Activated CD8-positive, alpha-beta T cell treated with anti-CD3 and anti-CD28 coated beads for 36 hours (primary cell): Measurements from ENCODE around the gene NSUN7. TPM values are rescaled to one million over a fixed set of nuclear protein-coding genes. Genes with fewer than 3 reads are reported as not detected.

ENCODE experiments used
- ATAC-seq: fragments of 200-7000 bp; cut with Tn5 transposase; one replicate; pipeline ENCODE4 v1.10.0; 2021; ENCODE audit warnings: mild to moderate bottlenecking, moderate library complexity
- CTCF ChIA-PET: fragments of 350-600 bp; sonication (Branson Sonifier 250); formaldehyde crosslinking; loops from one replicate; lab custom pipeline; 2021; ENCODE audit warnings: antibody characterized with exemption; lab: Charles Lee
- POLR2A ChIA-PET: fragments of 350-600 bp; sonication (Branson Sonifier 250); formaldehyde crosslinking; loops from one replicate; lab custom pipeline; 2021; ENCODE audit warnings: antibody characterized with exemption; lab: Charles Lee
- DNase-seq: peaks from one replicate; pipeline ENCODE4 v3.0.0-alpha.2; 2020
- H3K27ac Mint-ChIP-seq: one replicate; pipeline ENCODE4 v1.8.0; 2021; ENCODE audit warnings: mild to moderate bottlenecking, mixed read lengths
- H3K27me3 Mint-ChIP-seq: one replicate; pipeline ENCODE4 v1.8.0; 2021; ENCODE audit warnings: mixed read lengths
- H3K36me3 Mint-ChIP-seq: one replicate; pipeline ENCODE4 v1.8.0; 2021; ENCODE audit warnings: low read depth, mixed read lengths
- H3K4me1 Mint-ChIP-seq: one replicate; pipeline ENCODE4 v1.8.0; 2021; ENCODE audit warnings: low read depth, mixed read lengths
- H3K4me3 Mint-ChIP-seq: one replicate; pipeline ENCODE4 v1.8.0; 2021; ENCODE audit warnings: mild to moderate bottlenecking, moderate library complexity, mixed read lengths
- H3K9me3 Mint-ChIP-seq: one replicate; pipeline ENCODE4 v1.8.0; 2021; ENCODE audit warnings: mixed read lengths
- CTCF ChIP-seq: fragments of 200-600 bp; IDR thresholded peaks from one replicate; pipeline ENCODE4 v1.8.0; 2022; ENCODE audit warnings: antibody characterized with exemption, mild to moderate bottlenecking
- intact Hi-C: fragments of 100-400 bp; cut with micrococcal nuclease; formaldehyde crosslinking; loops from one replicate; pipeline ENCODE4 v1.10.0; 2022
- total RNA-seq, 2 experiments: library from RNA; stranded (reverse); gene quantifications; one replicate each; pipeline ENCODE4 v1.2.3, GENCODE V29; 2021

NSUN7 gene
- total RNA-seq, 2 experiments from 2014 or later, result 0.20 to 0.22 TPM

- TF ChIP-seq CTCF, result no peak
- POLR2A ChIA-PET, result no interaction called here
- Mint-ChIP-seq H3K4me1 (no peaks in the 10 kb centered on the region), H3K27ac (no peak overlapping the region), H3K9me3 (no peaks in the 10 kb centered on the region), H3K36me3 (no peaks in the 10 kb centered on the region), H3K4me3 (no peak overlapping the region), H3K27me3 (no peaks in the 10 kb centered on the region)
- CTCF ChIA-PET, result no interaction called here
- intact Hi-C loops, result no loop called here
- ATAC-seq (no peak), DNase-seq (no peak)
Measured at GRCh38 chr4:40833212-40833611, 83.5 kb downstream of the NSUN7 start.

- ChIA-PET POLR2A (interaction anchor here (0.5 kb wide), 1 partner anchor 37 kb away, joined by 3 read pairs; no protein-coding TSS in a partner anchor), CTCF (interaction anchor here (0.5 to 1.8 kb wide), 4 partner anchors 11 to 1167 kb away, joined by 3 to 5 read pairs (median 4); no protein-coding TSS in a partner anchor)
- no peak overlapping the region for H3K27ac Mint-ChIP-seq
- no peaks in the 10 kb centered on the region for H3K9me3 Mint-ChIP-seq
- no peaks in the 10 kb centered on the region for H3K36me3 Mint-ChIP-seq
- intact Hi-C loops, result no loop called here
- DNase-seq (no peak), ATAC-seq (no peak)
- H3K4me1 Mint-ChIP-seq, result peaks cover 5% of the 10 kb centered on the region
- peaks cover 6% of the 10 kb centered on the region for H3K27me3 Mint-ChIP-seq
- TF ChIP-seq CTCF, result no peak
- H3K4me3 Mint-ChIP-seq, result no peak overlapping the region
Measured at GRCh38 chr4:40837094-40837870, 87.5 kb downstream of the NSUN7 start.

- ChIA-PET CTCF (interaction anchor here (0.7 to 1.0 kb wide), 2 partner anchors 58 to 86 kb away, joined by 4 read pairs; no protein-coding TSS in a partner anchor), POLR2A (interaction anchor here (0.6 kb wide), 1 partner anchor 58 kb away, joined by 3 read pairs; no protein-coding TSS in a partner anchor)
Measured at GRCh38 chr4:40838742-40839141, 89.0 kb downstream of the NSUN7 start.

GRCh38 chr4:40840255-40840984, 90.7 kb downstream of the NSUN7 start:
- DNase-seq (no peak), ATAC-seq (no peak)
- TF ChIP-seq CTCF, result no peak
- intact Hi-C loops, result loop anchor here (5.0 kb wide), 1 partner anchor 103 kb away; no protein-coding TSS in a partner anchor
- H3K4me1 Mint-ChIP-seq, result peaks cover 5% of the 10 kb centered on the region
- ChIA-PET POLR2A (interaction anchor here (0.5 to 0.6 kb wide), 2 partner anchors 60 to 84 kb away, joined by 3 read pairs; no protein-coding TSS in a partner anchor), CTCF (interaction anchor here (0.7 to 6.4 kb wide), 29 partner anchors 9 to 450 kb away, joined by 3 to 89 read pairs (median 5); no protein-coding TSS in a partner anchor)
- no peaks in the 10 kb centered on the region for H3K9me3 Mint-ChIP-seq
- no peak overlapping the region for H3K27ac Mint-ChIP-seq
- no peaks in the 10 kb centered on the region for H3K36me3 Mint-ChIP-seq
- peaks cover 6% of the 10 kb centered on the region for H3K27me3 Mint-ChIP-seq
- no peak overlapping the region for H3K4me3 Mint-ChIP-seq

More at GRCh38 chr4:40838742-40839141, 89.0 kb downstream of the NSUN7 start:
- Mint-ChIP-seq H3K27me3 (peaks cover 6% of the 10 kb centered on the region), H3K4me1 (peaks cover 5% of the 10 kb centered on the region), H3K27ac (no peak overlapping the region), H3K4me3 (no peak overlapping the region), H3K9me3 (no peaks in the 10 kb centered on the region), H3K36me3 (no peaks in the 10 kb centered on the region)
- no peak for TF ChIP-seq CTCF
- no peak for ATAC-seq
- no peak for DNase-seq
- intact Hi-C loops, result no loop called here
